Stimulated activated CD8-positive, alpha-beta memory T cell treated with anti-CD3 and anti-CD28 coated beads, Interleukin-7, amount 100 ng/mL, for 1 hour (primary cell): ENCODE measurements around the gene YPEL3.

Experiments used
- DNase-seq, 2 donors: peaks; one replicate each; pipeline ENCODE4 v3.0.0-alpha.2; 2020; ENCODE audit warnings: low read depth in 2 of 2

Gene YPEL3

DNA sequence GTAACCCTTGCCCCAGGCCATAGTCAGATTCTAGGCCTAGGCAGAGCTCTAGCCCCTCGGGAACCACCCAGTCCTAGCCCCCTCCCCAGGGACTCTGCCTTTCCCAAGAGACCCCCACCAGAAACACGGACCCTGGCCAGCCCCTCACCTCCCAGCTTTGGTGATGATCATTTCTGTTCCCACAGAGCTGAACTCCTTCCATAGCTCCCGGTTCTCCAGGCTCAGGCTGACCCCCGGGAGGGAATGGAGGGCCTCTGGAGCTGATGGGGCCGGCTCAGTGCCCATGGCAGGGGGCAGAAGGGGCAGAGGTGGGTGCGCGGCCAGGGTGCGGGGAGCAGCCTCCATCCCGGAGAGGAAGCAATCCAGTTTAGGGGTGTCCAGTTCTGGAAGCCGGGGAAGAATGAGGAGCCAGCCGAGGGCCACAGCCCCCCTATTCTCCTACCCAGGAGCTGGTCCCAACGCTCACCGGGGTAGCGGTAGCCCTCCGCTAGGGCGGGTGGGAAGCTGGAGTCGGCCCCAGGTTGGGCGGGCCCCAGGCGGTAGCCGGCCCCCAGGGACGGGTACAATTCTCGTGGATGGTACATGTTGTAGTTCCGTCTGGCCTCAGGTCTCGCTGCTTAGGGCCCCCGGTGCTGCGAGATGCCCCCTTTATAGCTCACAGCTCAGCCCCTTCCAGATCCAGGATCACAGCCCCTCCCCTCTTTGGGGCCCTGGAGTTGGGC is 5.2 kb downstream of the YPEL3 start:
- no peak for DNase-seq

DNA sequence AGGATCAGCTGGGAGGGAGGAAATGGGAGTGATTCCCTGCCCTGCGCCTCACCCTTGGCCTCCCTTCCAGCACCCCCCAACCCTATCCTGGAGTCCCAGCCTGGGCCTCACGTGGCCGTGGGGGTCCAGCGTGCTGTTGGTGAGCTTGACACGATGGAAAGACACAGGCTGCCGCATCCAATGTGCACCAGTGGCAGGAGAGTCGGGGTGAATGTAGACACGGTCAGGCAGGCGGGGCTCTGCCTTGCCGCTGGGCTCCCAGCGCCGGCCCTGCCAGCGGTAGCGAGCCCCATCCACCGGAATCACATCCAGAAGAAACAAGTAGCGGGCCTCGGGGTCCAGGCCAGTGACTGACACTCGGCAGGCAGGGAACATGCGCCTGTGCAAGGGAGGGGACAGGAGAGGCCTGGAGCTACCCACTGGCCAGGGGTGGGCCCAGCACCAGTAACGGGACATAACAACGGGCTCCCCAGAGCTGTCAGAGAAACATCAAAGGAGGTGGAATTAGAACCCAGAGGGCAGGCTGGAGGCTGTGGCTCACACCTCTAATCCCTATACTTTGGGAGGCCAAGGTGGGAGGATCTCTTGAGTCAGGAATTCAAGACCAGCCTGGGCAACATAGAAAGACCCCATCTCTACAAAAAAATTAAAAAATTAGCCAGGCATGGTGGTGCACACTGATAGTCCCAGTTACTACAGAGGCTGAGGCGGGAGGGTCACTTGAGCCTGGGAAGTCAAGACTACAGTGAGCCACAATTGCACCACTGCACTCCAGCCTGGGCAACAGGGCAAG is 7.0 kb downstream of the YPEL3 start:
- DNase-seq, result no peak

DNA sequence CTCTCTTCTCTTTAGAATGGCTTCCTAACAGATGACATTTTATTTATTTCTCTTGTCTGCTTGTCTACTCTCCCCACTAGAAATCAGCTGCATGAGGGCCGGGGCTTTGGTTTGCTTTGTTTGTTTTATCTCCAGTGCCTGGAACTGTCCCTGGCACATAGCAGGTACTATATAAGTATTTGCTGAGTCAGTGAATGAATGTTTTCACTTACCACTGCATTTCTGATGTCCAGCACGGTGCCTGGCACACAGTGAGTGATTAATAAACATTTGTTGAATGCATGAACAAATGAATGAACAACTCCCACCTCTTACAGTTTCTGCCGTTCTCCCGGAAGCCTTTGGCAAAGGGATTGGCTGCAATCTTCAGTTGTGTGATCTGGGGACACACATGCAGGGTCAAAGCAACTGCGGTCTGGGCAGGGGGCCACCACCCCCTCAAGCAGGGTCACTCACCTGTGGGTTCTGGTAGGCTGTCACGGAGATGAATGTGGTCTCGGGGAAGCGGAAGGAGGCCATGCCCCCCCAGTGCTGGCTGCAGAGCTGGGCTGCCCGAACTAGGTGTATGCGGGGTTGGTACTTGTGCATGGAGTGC is 7.7 kb downstream of the YPEL3 start:
- no peak for DNase-seq

DNA sequence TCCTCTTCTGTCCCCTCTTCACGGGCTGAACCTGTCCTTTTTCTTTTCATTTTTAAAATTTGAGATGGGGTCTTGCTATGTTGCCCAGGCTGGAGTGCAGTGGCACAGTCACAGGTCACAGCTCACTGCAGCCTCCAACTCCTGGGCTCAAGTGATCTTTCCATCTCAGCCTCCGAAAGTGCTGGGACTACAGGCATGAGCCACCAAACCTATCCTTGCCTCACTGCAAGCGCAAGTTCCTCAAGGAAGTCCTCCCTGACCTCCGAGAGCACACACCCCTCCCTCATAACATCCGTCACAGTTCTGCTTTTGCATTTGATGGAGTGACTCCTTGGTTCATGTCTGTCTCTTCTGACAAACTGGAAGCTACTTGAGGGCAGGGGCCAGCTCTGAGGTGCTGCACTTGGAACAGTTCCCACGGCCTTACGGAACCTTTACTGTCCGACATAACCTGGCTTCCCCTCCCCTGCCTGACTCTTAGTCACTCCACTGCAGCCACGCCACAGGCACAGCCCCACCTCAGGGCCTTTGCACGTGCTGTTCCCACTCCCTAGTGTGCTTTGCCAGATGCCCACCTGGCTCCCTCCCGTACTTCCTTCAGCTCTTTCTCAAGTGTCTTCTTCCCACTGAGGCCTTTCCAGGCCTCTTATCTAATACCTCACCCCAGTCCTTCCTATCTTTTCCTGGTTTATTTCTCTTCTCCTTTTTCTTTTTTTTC is 8.7 kb downstream of the YPEL3 start:
- DNase-seq, result no peak

DNA sequence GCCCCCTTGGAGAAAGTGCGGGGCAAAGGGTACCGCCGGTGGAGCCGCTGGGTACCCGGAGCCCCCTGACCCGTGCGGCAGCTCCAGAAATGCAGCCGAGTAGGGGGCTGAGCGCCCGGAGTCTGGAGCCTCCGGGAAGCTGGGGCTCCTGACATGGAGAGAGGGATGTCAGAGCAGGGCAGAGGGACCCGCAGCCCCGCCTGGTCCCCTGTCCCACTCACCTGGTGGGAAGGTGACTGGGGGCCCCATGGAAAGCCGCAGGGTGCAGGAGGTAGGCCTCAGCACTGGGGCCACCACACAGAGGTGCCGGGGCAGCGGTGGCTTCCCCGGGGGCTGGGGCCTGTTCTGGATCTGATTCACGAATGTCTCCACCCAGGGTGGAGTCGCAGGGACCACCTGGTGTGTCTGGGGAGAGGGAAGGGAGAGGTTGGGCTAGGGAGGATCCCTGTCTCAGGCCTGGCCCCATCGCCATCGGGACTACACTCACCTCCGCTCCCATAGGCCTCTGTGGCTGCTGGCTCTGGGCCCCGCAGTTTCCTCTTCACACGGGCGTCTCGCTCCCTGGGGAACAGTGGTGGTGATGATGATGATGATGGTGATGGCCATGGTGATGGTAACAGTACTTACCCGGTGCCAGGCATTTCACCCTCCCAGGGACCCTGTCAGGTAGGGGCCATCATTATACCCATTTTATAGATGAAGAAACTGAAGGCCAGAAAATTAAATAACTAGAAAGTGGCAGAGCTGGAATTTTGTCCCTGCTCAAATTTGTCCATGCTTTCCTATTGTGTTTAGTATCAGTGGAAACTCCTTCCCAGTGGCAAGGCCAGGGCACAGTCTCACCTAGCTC is 9.5 kb downstream of the YPEL3 start:
- DNase-seq, result no peak

DNA sequence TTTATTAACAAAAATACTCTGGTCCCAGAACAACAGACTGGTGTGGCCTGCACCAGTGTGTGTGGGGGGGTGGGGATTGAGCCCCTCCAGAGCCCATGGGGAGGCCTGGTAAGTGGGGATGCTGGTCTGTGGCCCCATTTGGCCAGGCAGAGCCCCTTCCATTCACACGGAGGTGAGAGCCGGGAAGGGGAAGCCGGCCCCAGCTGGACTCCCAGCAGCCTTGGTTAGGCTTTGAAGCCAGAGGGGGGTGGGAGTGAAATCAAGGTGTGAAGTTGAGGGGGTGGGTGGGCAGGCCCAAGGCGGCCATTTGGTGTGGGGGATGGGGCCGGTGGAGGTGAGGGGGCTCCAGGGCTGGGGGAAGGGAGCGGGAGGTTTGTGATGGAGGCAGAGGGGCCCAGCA is 10.2 kb downstream of the YPEL3 start:
- no peak for DNase-seq

DNA sequence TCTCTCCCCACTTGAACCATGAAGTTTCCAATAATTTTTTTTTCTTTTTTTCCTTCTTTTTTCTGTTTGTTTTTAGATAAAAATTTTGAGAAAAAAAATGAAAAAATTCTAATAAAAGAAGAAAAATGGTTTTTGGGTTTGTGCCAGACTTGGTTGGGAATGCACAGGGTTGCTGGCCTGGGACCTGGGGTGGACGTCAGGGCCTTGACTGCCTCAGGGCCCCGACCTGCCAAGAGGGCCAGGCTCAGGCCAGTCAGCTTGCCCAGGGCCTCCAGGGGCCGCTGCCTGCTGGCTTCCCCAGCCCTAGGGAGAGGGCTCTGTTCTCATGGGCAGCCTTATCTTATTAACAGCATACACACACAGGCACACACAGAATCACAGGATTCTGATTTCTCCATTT is 10.8 kb downstream of the YPEL3 start:
- DNase-seq, result no peak

DNA sequence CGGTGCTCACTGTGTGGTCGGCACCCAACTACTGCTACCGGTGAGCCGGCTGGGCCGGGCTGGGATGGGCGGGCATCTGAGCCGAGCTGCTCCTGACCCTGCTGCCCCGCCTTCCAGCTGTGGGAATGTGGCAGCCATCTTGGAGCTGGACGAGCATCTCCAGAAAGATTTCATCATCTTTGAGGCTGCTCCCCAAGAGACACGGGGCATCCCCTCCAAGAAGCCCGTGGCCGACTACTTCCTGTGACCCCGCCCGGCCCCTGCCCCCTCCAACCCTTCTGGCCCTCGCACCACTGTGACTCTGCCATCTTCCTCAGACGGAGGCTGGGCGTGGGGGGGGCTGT is 11.2 kb downstream of the YPEL3 start:
- DNase-seq, result no peak

DNA sequence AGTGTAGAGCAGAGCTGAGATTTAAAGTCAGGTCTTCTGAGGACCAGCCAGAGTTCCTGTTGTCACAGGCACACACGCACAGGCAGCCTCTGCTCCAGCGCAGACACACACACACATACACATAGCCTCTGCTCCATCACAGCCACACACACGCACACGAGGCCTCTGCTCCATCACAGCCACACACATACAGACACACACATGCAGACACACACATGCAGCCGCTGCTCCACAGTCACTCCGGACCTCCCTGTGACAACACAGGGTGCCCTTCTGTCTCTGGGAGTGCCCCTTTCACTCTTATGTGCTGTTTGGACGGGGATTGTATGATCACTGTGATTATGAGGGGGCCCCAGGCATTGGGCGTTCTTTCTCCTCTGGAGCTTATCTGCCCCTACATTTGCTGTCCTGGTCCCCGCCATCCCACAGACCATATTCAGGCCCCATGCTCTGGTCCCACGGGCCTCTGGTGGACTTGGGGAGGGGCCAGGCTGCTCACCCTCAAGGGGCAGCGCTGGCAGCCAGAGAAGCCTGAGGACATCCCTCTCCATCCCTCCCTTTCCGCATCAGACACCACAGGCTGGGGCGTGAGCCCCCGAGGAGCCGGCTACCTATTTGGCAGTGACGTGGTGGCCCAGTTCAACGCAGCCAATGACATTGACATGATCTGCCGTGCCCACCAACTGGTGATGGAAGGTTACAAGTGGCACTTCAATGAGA is 11.8 kb downstream of the YPEL3 start:
- no peak for DNase-seq

DNA sequence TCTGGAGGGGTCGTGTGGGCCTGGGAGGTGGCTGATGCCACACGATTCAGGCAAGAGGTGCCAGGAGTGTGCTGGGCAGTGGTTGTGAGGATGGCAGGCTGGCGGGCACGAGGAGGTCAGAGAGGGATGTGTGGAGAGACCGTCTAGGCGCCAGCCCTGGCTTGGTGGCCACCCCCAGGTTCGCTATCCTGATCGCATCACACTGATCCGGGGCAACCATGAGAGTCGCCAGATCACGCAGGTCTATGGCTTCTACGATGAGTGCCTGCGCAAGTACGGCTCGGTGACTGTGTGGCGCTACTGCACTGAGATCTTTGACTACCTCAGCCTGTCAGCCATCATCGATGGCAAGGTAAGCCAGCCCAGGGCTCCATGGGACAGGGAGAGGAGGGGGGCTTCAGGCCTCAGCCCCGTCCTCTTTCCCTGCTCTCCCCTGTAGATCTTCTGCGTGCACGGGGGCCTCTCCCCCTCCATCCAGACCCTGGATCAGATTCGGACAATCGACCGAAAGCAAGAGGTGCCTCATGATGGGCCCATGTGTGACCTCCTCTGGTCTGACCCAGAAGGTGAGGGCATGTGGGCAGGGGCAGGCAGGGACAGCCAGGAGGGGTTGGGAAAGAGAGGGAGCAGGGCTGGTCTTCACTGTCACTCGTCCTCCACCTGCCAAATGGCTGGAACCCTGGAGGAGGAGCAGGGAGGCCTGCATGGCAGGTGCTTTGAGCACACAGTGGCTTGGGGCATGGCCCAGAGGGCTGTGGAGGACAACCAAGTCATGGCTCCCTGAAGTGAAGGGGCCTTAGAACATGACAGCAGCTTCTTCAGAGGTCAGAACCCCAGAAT is 12.6 kb downstream of the YPEL3 start:
- no peak for DNase-seq

DNA sequence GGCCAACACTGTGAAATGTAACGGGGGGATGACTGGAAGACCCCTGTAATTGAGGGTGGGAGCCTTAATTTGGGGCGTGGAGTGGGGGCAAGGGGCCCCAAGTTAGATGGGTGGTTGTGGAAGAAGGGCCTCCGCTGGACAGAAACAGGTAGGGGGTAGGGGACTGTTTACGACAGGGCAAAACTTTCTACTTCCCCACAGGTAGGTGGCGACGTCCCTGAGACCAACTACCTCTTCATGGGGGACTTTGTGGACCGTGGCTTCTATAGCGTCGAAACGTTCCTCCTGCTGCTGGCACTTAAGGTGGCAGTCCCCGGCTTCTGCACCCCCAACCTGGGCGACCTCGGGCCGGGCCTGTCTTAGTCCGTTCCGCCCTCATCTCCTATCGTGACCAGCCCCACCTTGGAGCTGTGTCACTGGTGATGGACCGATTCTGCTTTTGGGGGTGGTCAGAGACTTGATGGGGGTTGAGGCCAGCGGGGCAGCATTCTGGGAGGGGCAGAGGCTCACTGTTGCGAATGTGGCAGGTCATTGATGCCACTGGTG is 13.4 kb downstream of the YPEL3 start:
- no peak for DNase-seq

DNA sequence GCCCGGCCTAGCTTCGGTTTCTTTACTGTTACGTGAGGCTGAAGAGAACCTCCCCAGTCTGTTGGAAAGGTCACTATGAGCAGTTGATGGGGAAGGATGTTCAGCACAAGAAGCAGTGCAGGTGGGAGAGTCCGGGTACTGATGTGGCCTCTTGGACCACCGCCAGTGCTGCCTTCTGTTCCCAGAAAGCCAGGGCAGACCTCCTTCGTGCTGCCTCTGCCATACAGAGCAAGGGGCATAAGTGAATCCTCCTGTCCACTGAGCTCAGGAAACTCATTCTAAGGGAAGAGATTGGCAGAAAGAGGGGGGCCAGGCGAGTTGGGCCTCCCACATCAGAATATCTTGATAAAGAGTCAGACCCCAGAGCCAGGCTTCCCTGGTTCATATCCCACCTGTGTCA is 16.5 kb downstream of the YPEL3 start:
- no peak for DNase-seq

DNA sequence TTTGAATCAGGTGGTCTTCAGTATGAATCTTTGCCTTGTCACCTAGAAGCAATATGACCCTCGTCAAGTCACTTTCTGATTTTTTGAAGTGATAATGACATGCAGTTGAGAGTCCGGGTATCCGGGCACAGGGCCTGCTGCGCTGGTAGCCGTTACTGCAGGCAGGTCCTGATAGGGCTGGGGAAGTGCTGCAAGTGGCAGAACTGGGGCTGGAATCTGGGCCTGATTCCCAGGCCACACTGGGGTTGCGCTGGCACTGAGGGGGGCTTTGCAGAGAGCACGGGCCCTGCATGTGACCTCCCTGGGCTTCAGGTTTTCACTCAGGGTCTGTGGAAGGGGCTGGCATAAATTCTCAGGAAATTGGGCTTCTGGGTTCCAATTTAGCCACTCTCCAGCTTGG is 17.3 kb downstream of the YPEL3 start:
- no peak for DNase-seq

DNA sequence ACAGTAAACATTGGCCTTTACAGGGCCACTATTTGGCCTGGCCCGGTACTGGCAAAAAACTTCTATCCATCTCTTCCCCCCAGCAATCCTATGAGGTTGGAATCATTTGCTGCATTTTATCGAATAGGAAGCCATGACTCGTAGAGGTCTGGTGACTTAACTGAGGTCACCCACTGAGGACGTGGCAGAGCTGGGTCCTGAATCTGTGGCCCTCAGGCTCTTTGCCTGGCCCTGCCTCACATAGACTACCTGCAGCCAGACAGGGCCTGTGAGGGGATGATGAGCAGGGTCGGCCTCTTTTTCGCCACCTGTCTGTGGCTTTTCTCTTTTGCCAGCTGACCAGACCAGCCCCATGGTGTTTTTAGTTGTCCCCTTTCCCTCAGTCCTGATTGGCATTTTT is 18.4 kb downstream of the YPEL3 start:
- no peak for DNase-seq

DNA sequence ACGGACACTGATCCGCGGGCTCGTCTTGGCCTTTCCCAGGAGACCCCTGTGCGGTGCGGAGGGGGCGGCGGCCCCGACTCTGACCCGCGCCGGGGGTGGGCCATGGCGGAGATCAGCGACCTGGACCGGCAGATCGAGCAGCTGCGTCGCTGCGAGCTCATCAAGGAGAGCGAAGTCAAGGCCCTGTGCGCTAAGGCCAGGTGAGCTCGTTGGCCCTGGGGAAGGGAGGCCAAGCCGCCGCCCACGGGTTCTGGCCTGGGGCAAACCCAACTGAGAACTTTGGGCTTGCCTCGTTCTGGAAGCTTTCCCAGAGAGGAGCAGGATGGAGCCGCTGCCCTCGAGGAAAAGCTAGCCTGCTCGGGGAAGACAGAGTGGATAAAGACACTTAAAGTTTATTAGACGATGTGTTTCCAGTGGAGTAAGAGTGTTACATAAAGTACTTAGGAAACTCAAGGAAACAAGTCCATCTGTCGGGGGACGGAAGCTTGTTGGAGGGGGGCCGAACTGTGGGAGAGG is 19.7 kb downstream of the YPEL3 start:
- DNase-seq, result no peak

DNA sequence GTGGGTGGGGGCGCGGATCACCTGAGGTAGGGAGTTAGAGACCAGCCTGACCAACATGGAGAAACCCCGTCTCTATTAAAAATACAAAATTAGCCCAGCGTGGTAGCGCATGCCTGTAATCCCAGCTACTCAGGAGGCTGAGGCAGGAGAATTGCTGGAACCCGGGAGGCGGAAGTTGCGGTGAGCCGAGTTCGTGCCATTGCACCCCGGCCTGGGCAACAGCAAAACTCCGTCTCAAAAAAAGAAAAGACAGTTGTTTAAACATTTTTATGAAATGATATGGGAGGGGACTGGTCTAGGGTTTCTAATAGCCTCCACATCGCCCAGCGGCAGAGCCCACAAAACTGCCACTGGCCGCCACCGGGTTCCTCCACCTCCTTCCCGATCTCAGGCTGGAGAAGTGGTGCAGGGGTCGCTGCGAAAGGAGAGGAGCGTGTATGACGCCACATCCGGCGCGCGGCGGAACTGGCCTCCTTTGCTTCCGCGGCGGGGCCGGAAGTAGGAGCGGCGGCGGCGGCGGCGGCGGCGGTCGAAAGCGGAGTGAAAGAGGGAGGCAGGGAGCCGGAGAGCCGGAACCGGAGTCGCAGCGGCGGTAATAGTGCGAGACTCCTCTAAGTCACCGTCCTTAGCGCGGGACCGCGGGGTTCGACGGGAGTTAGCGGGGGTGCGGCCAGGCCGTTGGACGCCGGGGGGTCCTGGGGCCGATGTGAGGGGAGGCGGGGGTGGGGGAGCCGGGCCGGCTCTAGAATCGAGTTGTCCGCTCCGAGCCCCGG is 20.3 kb downstream of the YPEL3 start, which contains the start of gene PPP4C:
Gene PPP4C (plus strand): TSS at position 492 of the 773 bp plus-strand sequence. CDS start 384 bp downstream, outside the sequence.
- DNase-seq, result peak; percentile 74 to 78

DNA sequence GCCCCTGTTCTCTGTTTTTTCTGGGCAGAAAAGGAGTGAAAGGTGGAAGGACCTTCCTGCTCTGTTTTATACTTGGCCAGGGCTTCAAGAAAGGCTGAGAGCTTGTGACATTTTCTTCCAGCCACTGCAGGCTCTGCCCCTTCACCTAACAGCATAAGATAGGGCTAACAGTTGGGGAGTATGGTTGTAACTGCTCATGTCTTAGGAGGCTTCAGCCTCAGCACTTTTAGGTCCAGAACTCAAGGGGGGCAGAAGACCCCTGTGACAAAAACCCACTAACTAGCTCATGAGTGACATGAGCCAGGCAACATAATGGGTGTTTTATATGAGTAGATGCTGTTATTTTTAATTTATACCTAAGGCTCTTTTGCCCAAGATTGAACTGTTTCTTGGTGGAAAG is 25.5 kb downstream of the YPEL3 start:
- no peak for DNase-seq

DNA sequence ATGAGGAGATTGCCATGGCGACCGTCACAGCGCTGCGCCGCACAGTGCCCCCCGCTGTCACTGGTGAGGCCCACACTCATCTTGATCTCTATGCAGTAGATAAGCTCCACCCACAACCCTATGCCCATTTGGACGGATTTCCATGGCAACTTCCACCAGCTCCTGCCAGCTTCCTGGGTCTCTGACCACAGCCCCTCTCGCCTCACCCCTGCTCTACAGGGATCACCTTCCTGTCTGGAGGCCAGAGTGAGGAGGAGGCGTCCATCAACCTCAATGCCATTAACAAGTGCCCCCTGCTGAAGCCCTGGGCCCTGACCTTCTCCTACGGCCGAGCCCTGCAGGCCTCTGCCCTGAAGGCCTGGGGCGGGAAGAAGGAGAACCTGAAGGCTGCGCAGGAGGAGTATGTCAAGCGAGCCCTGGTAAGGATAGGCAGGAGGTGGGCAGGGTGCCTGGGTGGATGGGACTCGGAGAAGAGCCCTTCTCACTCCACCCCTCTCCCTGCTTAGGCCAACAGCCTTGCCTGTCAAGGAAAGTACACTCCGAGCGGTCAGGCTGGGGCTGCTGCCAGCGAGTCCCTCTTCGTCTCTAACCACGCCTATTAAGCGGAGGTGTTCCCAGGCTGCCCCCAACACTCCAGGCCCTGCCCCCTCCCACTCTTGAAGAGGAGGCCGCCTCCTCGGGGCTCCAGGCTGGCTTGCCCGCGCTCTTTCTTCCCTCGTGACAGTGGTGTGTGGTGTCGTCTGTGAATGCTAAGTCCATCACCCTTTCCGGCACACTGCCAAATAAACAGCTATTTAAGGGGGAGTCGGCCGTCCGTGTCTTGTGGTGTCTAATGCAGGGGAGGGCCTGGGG is 26.2 kb downstream of the YPEL3 start:
- no peak for DNase-seq
